GM18951 (cell line): ENCODE measurements around the gene AUH.

Experiments used
- POLR2A ChIP-seq: IDR thresholded peaks from 4 replicates; pipeline ENCODE4 v1.6.1; 2011; ENCODE audit warnings: mild to moderate bottlenecking; ENCODE audit not compliant: insufficient read length, insufficient read depth; ENCODE audit errors: extremely low read depth
- in situ Hi-C: fragments of 300-500 bp; cut with MboI; formaldehyde crosslinking; loops from one replicate; pipeline ENCODE4 v1.12.0; 2022; ENCODE audit warnings: low sequenced_read_pairs, mixed read lengths, inconsistent platforms; ENCODE audit not compliant: unreplicated experiment

Gene AUH

GRCh38 chr9:91276513-91276912 is 85.2 kb downstream of the AUH start:
- TF ChIP-seq POLR2A: no peak
- in situ Hi-C loops: no loop called here

GRCh38 chr9:91275655-91276054 is 86.1 kb downstream of the AUH start:
- TF ChIP-seq POLR2A: no peak
- in situ Hi-C loops: no loop called here

GRCh38 chr9:91274949-91275492 is 86.7 kb downstream of the AUH start:
- TF ChIP-seq POLR2A: no peak
- in situ Hi-C loops: no loop called here

- TF ChIP-seq POLR2A: no peak
- in situ Hi-C loops: no loop called here
These were observed 87.7 kb downstream of the AUH start for GRCh38 chr9:91273853-91274552.

- in situ Hi-C loops: no loop called here
- no peak for TF ChIP-seq POLR2A
These were observed 90.6 kb downstream of the AUH start for GRCh38 chr9:91271156-91271555.

- in situ Hi-C loops: no loop called here
- no peak for TF ChIP-seq POLR2A
These were observed 91.7 kb downstream of the AUH start for GRCh38 chr9:91269907-91270491.

- in situ Hi-C loops: no loop called here
These were observed 95.3 kb downstream of the AUH start for GRCh38 chr9:91266448-91266847.

GRCh38 chr9:91265514-91265913 is 96.2 kb downstream of the AUH start:
- in situ Hi-C loops: no loop called here
- TF ChIP-seq POLR2A: no peak

More at GRCh38 chr9:91266448-91266847, 95.3 kb downstream of the AUH start:
- TF ChIP-seq POLR2A: no peak

- TF ChIP-seq POLR2A: no peak
- in situ Hi-C loops: no loop called here
These were observed 100.3 kb downstream of the AUH start for GRCh38 chr9:91261417-91261816.

- TF ChIP-seq POLR2A: no peak
- in situ Hi-C loops: no loop called here
These were observed 102.6 kb downstream of the AUH start for GRCh38 chr9:91259162-91259561.

- in situ Hi-C loops: no loop called here
These were observed 103.3 kb downstream of the AUH start for GRCh38 chr9:91258451-91258850.

GRCh38 chr9:91256235-91256634 is 105.5 kb downstream of the AUH start:
- no peak for TF ChIP-seq POLR2A
- in situ Hi-C loops: no loop called here

More at GRCh38 chr9:91258451-91258850, 103.3 kb downstream of the AUH start:
- no peak for TF ChIP-seq POLR2A

- in situ Hi-C loops: no loop called here
- no peak for TF ChIP-seq POLR2A
These were observed 106.4 kb downstream of the AUH start for GRCh38 chr9:91255327-91255726.

GRCh38 chr9:91253488-91253887 is 108.2 kb downstream of the AUH start:
- no peak for TF ChIP-seq POLR2A

More at GRCh38 chr9:91253488-91253887, 108.2 kb downstream of the AUH start:
- in situ Hi-C loops: no loop called here
